SK-N-SH (cell line): ENCODE measurements around the gene TIMP2.
A peak's percentile ranks its signal among the peaks of the same experiment; 100 is the strongest.

Source experiments
- ELF1 ChIP-seq: IDR thresholded peaks from 2 replicates; pipeline ENCODE4 v1.4.0; 2012
- JUND ChIP-seq: IDR thresholded peaks from 2 replicates; pipeline ENCODE4 v1.4.0; 2012
- NFIC ChIP-seq: IDR thresholded peaks from 2 replicates; pipeline ENCODE4 v1.4.0; 2012; ENCODE audit warnings: borderline replicate concordance
- RAD21 ChIP-seq: IDR thresholded peaks from 2 replicates; pipeline ENCODE4 v1.6.1; 2012; ENCODE audit warnings: mild to moderate bottlenecking, low read length
- RCOR1 ChIP-seq: fragments of 150-350 bp; IDR thresholded peaks from 2 replicates; pipeline ENCODE4 v1.6.1; 2017; ENCODE audit warnings: antibody characterized with exemption, low read length
- TCF12 ChIP-seq: IDR thresholded peaks from 2 replicates; pipeline ENCODE4 v1.4.0; 2012
- TF ChIP-seq, protein P1 (sequence below): fragments of 200-600 bp; sonication (generic); IDR thresholded peaks from 2 replicates; pipeline ENCODE4 v1.6.1; 2017; ENCODE audit warnings: antibody characterized with exemption, mild to moderate bottlenecking, moderate library complexity

- TF ChIP-seq, protein P1, sequence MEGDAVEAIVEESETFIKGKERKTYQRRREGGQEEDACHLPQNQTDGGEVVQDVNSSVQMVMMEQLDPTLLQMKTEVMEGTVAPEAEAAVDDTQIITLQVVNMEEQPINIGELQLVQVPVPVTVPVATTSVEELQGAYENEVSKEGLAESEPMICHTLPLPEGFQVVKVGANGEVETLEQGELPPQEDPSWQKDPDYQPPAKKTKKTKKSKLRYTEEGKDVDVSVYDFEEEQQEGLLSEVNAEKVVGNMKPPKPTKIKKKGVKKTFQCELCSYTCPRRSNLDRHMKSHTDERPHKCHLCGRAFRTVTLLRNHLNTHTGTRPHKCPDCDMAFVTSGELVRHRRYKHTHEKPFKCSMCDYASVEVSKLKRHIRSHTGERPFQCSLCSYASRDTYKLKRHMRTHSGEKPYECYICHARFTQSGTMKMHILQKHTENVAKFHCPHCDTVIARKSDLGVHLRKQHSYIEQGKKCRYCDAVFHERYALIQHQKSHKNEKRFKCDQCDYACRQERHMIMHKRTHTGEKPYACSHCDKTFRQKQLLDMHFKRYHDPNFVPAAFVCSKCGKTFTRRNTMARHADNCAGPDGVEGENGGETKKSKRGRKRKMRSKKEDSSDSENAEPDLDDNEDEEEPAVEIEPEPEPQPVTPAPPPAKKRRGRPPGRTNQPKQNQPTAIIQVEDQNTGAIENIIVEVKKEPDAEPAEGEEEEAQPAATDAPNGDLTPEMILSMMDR, result no peak
- TF ChIP-seq JUND, result no peak
- 0 out of 2 replicates have a peak, but pooled peaks have one; percentile 30 for TF ChIP-seq RCOR1
- peak; percentile 29; the same call in 1 of the 2 replicates for TF ChIP-seq TCF12
- TF ChIP-seq NFIC, result no peak
- peak; percentile 100 for TF ChIP-seq ELF1
- no peak for TF ChIP-seq RAD21
Measured at GRCh38 chr17:78840780-78841611, 84.2 kb downstream of the TIMP2 start, which contains the start of gene USP36.
